Activated T-helper 1 cell treated with Interleukin-2 at 50 U/mL for 16 hours (primary cell): Measurements from ENCODE around the gene RGS11.

Source experiments
- DNase-seq: peaks from one replicate; pipeline ENCODE4 v3.0.0-alpha.2; 2020; ENCODE audit warnings: low read depth

The RGS11 gene

GRCh38 chr16:229731-230281 is 45.9 kb downstream of the RGS11 start:
- no peak for DNase-seq

GRCh38 chr16:228852-229730 is 46.7 kb downstream of the RGS11 start, which contains the start of gene LUC7L:
Gene LUC7L (minus strand): TSS chr16:229449. CDS start chr16:229339, 110 bp downstream.
- peak; percentile 71 for DNase-seq

DNA sequence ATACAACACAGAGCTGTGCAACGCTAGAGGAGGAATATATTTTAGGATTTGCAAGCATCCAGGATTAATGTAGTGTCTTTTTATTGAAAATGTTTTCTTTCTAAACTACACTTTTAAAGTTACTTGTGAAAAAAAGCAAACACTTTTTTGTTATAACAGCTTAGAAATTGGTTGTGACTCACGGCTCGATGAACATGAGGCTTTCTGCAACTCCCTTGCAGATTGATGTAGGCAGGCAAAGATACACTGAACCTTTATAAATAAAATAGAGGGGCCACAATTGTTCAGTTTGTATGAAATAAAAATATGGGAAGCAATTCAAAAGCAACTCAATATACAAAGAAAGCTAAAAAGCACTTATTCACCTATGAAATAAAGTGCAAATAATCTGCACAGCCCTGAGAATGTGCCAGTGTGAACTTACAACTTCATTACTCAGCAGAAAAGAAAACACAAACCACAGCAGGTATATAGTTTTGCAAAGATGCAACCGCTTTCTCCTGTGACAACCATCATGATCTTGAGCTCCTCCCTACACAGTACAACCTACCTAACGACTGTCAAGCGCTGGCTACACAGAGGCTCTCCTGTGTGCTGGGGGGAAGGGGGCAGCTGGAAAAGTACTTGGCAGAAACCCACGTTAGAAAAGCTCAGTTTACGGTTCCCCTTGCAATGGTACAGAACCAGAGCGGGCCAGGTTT is 47.4 kb downstream of the RGS11 start:
- DNase-seq = no peak

- DNase-seq = no peak
Observed at GRCh38 chr16:220021-220420, 55.7 kb downstream of the RGS11 start.
